HL-60 (cell line): ENCODE results near the gene ACSL6.

Experiments
- DNase-seq, 2 experiments: peaks; one replicate each; pipeline ENCODE4 v3.0.0-alpha.2; 2010 to 2020; ENCODE audit warnings: low read depth in 1 of 2, low spot score in 1 of 2
- H3K27ac ChIP-seq: fragments of 250-450 bp; sonication (Bioruptor Pico); replicated peaks from 2 replicates; pipeline ENCODE4 v1.5.1; 2020; ENCODE audit warnings: mild to moderate bottlenecking, moderate library complexity
- H3K27me3 ChIP-seq: fragments of 250-450 bp; sonication (Bioruptor Pico); 2 replicates; pipeline ENCODE4 v1.5.1; 2021; ENCODE audit warnings: mild to moderate bottlenecking, moderate library complexity; ENCODE audit not compliant: insufficient read depth, poor library complexity, severe bottlenecking
- H3K4me3 ChIP-seq: replicated peaks from 2 replicates; pipeline ENCODE4 v1.5.1; 2011; ENCODE audit warnings: mild to moderate bottlenecking, control low read depth, low read length; ENCODE audit not compliant: insufficient read depth
- CTCF ChIP-seq: IDR thresholded peaks from one replicate; pipeline ENCODE4 v1.5.1; 2011; ENCODE audit warnings: low read length, control low read depth, inconsistent platforms; ENCODE audit not compliant: insufficient read depth
- GABPA ChIP-seq: IDR thresholded peaks from 2 replicates; pipeline ENCODE4 v1.6.1; 2012; ENCODE audit warnings: low read depth
- POLR2AphosphoS5 ChIP-seq: IDR thresholded peaks from 2 replicates; pipeline ENCODE4 v1.6.1; 2012; ENCODE audit warnings: low read depth
- REST ChIP-seq: IDR thresholded peaks from 2 replicates; pipeline ENCODE4 v1.6.1; 2012; ENCODE audit warnings: low read depth; ENCODE audit not compliant: insufficient replicate concordance
- SPI1 ChIP-seq: IDR thresholded peaks from 2 replicates; pipeline ENCODE4 v1.6.1; 2012; ENCODE audit warnings: low read depth, mild to moderate bottlenecking, borderline replicate concordance

Gene ACSL6

GRCh38 chr5:131965826-131966415 lies 45.5 kb downstream of the ACSL6 start:
- Histone ChIP-seq H3K27ac (no peak overlapping the region), H3K4me3 (no peak overlapping the region), H3K27me3 (no peaks in the 10 kb centered on the region)
- TF ChIP-seq REST = no peak
- TF ChIP-seq GABPA = no peak
- no peak for TF ChIP-seq POLR2AphosphoS5
- TF ChIP-seq SPI1 = no peak
- no peak for TF ChIP-seq CTCF
- DNase-seq = no peak

GRCh38 chr5:131959906-131960305 lies 51.6 kb downstream of the ACSL6 start:
- TF ChIP-seq REST = no peak
- TF ChIP-seq POLR2AphosphoS5 = no peak
- Histone ChIP-seq H3K27me3 (no peaks in the 10 kb centered on the region), H3K27ac (no peak overlapping the region), H3K4me3 (no peak overlapping the region)
- DNase-seq = no peak

DNA sequence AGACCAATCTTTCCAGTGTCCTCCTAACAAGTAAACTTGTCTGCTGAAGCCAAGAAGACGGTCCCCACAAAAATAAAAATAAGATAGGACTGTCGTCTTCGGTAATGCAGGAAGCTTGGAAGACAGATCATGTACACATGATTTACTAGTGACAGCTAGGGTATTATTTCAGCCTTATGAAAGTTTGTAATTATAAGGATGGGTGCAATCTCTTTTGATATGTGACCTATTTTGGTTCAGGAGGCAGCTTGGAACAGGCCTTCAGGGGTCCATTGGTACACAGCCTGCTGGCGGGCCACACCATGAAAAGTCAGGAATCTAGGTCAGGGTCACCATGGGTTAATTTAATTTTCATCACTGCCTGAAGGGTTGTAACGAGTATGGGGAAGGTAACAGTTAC lies 52.3 kb downstream of the ACSL6 start:
- no peak overlapping the region for H3K4me3 ChIP-seq
- no peaks in the 10 kb centered on the region for H3K27me3 ChIP-seq
- DNase-seq = no peak
- H3K27ac ChIP-seq = no peak overlapping the region
- TF ChIP-seq REST (no peak), CTCF (no peak), POLR2AphosphoS5 (no peak), GABPA (no peak), SPI1 (no peak)
